Activated CD4-positive, CD25-positive, alpha-beta regulatory T cell (primary cell): Measurements from ENCODE around the gene FAM227A.

Source experiments
- DNase-seq, 4 experiments: peaks; one replicate each; lab custom pipeline; 2025; lab: John Stamatoyannopoulos, UW

Gene FAM227A

GRCh38 chr22:38540701-38541100 lies 115.5 kb downstream of the FAM227A start:
- DNase-seq: no peak

- DNase-seq: no peak
These were observed 124.8 kb downstream of the FAM227A start for GRCh38 chr22:38531251-38531938.
